GM21381 (cell line): ENCODE results near the gene FSHR.

ENCODE experiments used
- ATAC-seq: cut with Tn5 transposase; IDR thresholded peaks from one replicate; pipeline ENCODE4 v1.9.1; 2021; ENCODE audit warnings: mild to moderate bottlenecking, moderate library complexity; ENCODE audit not compliant: unreplicated experiment

Gene FSHR

GRCh38 chr2:48968011-48968410 lies 186.3 kb downstream of the FSHR start:
- no peak for ATAC-seq

GRCh38 chr2:48965204-48965603 lies 189.1 kb downstream of the FSHR start:
- no peak for ATAC-seq

GRCh38 chr2:48961009-48961408 lies 193.3 kb downstream of the FSHR start:
- no peak for ATAC-seq

- no peak for ATAC-seq
Observed at GRCh38 chr2:48954935-48955334, 199.4 kb downstream of the FSHR start.

GRCh38 chr2:48954311-48954710 lies 200.0 kb downstream of the FSHR start:
- no peak for ATAC-seq

GRCh38 chr2:48952614-48953013 lies 201.7 kb downstream of the FSHR start:
- no peak for ATAC-seq

GRCh38 chr2:48952143-48952542 lies 202.2 kb downstream of the FSHR start:
- ATAC-seq: no peak

GRCh38 chr2:48948400-48949125 lies 205.8 kb downstream of the FSHR start:
- no peak for ATAC-seq

GRCh38 chr2:48946449-48947048 lies 207.8 kb downstream of the FSHR start:
- ATAC-seq: peak; percentile 98

- ATAC-seq: no peak
Observed at GRCh38 chr2:48944956-48945355, 209.4 kb downstream of the FSHR start.

- no peak for ATAC-seq
Observed at GRCh38 chr2:48943436-48943835, 210.9 kb downstream of the FSHR start.

- ATAC-seq: no peak
Observed at GRCh38 chr2:48941908-48942307, 212.4 kb downstream of the FSHR start.

- no peak for ATAC-seq
Observed at GRCh38 chr2:48941456-48941855, 212.9 kb downstream of the FSHR start.

- ATAC-seq: no peak
Observed at GRCh38 chr2:48940606-48941005, 213.7 kb downstream of the FSHR start.

GRCh38 chr2:48939232-48939631 lies 215.1 kb downstream of the FSHR start:
- no peak for ATAC-seq

- ATAC-seq: no peak
Observed at GRCh38 chr2:48938231-48938630, 216.1 kb downstream of the FSHR start.

GRCh38 chr2:48934807-48935206 lies 219.5 kb downstream of the FSHR start:
- no peak for ATAC-seq

- no peak for ATAC-seq
Observed at GRCh38 chr2:48933828-48934497, 220.4 kb downstream of the FSHR start.

GRCh38 chr2:48932667-48933066 lies 221.6 kb downstream of the FSHR start:
- no peak for ATAC-seq

- no peak for ATAC-seq
Observed at GRCh38 chr2:48929571-48930301, 224.6 kb downstream of the FSHR start.

- ATAC-seq: no peak
Observed at GRCh38 chr2:48927355-48927754, 227.0 kb downstream of the FSHR start.

GRCh38 chr2:48915884-48916283 lies 238.4 kb downstream of the FSHR start:
- ATAC-seq: no peak
